M059J (cell line): ENCODE measurements around the gene PLCL2. TPM values are rescaled to one million over a fixed set of nuclear protein-coding genes. Genes with fewer than 3 reads are reported as not detected.
A peak's percentile ranks its signal among the peaks of the same experiment; 100 is the strongest.
"Not testable (repeated sequence)": the region's sequence is repeated elsewhere in the genome, so short reads cannot be mapped to it uniquely, and the experiment has no call there.

ENCODE experiments used
- DNase-seq: peaks from one replicate; pipeline ENCODE4 v3.0.0-alpha.2; 2012; ENCODE audit warnings: low read depth
- total RNA-seq: library from RNA; depleted of rRNA; stranded (reverse); fragments of >200 nt; shearing (Covaris generic); gene quantifications from 2 replicates; pipeline ENCODE4 v1.2.3, GENCODE V29; 2014

PLCL2 gene
- total RNA-seq, 1 experiment from 2014 or later, result 0.71 TPM

GRCh38 chr3:17075358-17075757 lies 190.6 kb downstream of the PLCL2 start:
- no peak for DNase-seq

GRCh38 chr3:17075907-17076306 lies 191.2 kb downstream of the PLCL2 start:
- no peak for DNase-seq

GRCh38 chr3:17076940-17077605 lies 192.3 kb downstream of the PLCL2 start:
- DNase-seq, result no peak

GRCh38 chr3:17077606-17078005 lies 192.9 kb downstream of the PLCL2 start:
- DNase-seq, result peak; percentile 34

GRCh38 chr3:17078926-17079465 lies 194.2 kb downstream of the PLCL2 start:
- no peak for DNase-seq

GRCh38 chr3:17079933-17080332 lies 195.2 kb downstream of the PLCL2 start:
- no peak for DNase-seq

GRCh38 chr3:17081520-17081919 lies 196.8 kb downstream of the PLCL2 start:
- no peak for DNase-seq

GRCh38 chr3:17087509-17087908 lies 202.8 kb downstream of the PLCL2 start:
- no peak for DNase-seq

GRCh38 chr3:17088017-17088416 lies 203.3 kb downstream of the PLCL2 start:
- no peak for DNase-seq

- no peak for DNase-seq
Measured at GRCh38 chr3:17088602-17089313, 204.0 kb downstream of the PLCL2 start.

GRCh38 chr3:17089314-17089700 lies 204.6 kb downstream of the PLCL2 start:
- DNase-seq, result no peak

- no peak for DNase-seq
Measured at GRCh38 chr3:17090280-17090983, 205.7 kb downstream of the PLCL2 start.

GRCh38 chr3:17091910-17092582 lies 207.3 kb downstream of the PLCL2 start:
- no peak for DNase-seq

GRCh38 chr3:17092583-17092933 lies 207.8 kb downstream of the PLCL2 start:
- no peak for DNase-seq

GRCh38 chr3:17094551-17094950 lies 209.8 kb downstream of the PLCL2 start:
- DNase-seq, result no peak

- no peak for DNase-seq
Measured at GRCh38 chr3:17103579-17103978, 218.8 kb downstream of the PLCL2 start.

GRCh38 chr3:17106801-17107200 lies 222.0 kb downstream of the PLCL2 start:
- DNase-seq, result not testable (repeated sequence)

GRCh38 chr3:17110660-17111396 lies 226.1 kb downstream of the PLCL2 start:
- no peak for DNase-seq

GRCh38 chr3:17111586-17111985 lies 226.8 kb downstream of the PLCL2 start:
- peak; percentile 18 for DNase-seq

- peak; percentile 22 for DNase-seq
Measured at GRCh38 chr3:17115186-17115585, 230.4 kb downstream of the PLCL2 start.

GRCh38 chr3:17116007-17116600 lies 231.3 kb downstream of the PLCL2 start:
- no peak for DNase-seq
